Thyroid gland (tissue), 4 donors: ENCODE results near the gene ATP9B.

Source experiments
- POLR2A ChIP-seq, 2 donors: fragments of 450-650 bp; IDR thresholded peaks; one replicate each; pipeline ENCODE4 v1.6.1; 2017; ENCODE audit warnings: antibody characterized with exemption in 2 of 2, mild to moderate bottlenecking in 2 of 2, moderate library complexity in 1 of 2
- TF ChIP-seq, protein P1 (sequence below), 6 experiments: fragments of 200-600 bp in 3 of 6; fragments of 450-650 bp in 3 of 6; sonication (generic) in 3 of 6; IDR thresholded peaks; one replicate each; pipeline ENCODE4 v1.5.1; 2016 to 2019; ENCODE audit warnings: antibody characterized with exemption in 6 of 6, mild to moderate bottlenecking in 2 of 6, inconsistent platforms in 1 of 6, moderate library complexity in 1 of 6

DNA sequence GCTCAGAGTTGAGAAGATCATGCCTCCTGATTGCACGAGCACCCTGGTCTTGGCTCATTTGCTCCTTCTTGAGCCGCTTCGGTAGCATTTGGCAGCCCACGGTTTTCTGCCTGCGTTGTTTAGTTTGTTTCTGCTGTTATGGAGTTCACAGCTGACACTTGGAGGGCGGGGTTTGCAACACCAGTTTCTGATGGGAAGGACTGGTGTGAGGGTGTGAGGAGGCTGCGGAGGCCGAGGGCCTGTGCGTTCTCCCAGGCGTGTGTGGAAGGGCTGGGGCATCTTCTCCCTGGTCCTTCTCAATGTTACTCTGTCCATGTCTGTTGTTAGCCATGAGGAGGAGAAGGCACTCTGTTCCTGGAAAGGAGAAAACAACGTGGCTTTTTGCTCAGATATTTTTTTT, 349.4 kb downstream of the ATP9B start:
- TF ChIP-seq POLR2A (IDR thresholded peaks at IDR 0.05) = no peak
- TF ChIP-seq, protein P1, sequence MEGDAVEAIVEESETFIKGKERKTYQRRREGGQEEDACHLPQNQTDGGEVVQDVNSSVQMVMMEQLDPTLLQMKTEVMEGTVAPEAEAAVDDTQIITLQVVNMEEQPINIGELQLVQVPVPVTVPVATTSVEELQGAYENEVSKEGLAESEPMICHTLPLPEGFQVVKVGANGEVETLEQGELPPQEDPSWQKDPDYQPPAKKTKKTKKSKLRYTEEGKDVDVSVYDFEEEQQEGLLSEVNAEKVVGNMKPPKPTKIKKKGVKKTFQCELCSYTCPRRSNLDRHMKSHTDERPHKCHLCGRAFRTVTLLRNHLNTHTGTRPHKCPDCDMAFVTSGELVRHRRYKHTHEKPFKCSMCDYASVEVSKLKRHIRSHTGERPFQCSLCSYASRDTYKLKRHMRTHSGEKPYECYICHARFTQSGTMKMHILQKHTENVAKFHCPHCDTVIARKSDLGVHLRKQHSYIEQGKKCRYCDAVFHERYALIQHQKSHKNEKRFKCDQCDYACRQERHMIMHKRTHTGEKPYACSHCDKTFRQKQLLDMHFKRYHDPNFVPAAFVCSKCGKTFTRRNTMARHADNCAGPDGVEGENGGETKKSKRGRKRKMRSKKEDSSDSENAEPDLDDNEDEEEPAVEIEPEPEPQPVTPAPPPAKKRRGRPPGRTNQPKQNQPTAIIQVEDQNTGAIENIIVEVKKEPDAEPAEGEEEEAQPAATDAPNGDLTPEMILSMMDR (IDR thresholded peaks at IDR 0.05) = no peak
